Measurements from ENCODE around the gene ADARB2.

The ADARB2 gene

GRCh38 chr10:1515780-1516491 lies 221.4 kb downstream of the ADARB2 start:
- no peak for DNase-seq

GRCh38 chr10:1515121-1515779 lies 222.1 kb downstream of the ADARB2 start:
- no peak for DNase-seq

DNA sequence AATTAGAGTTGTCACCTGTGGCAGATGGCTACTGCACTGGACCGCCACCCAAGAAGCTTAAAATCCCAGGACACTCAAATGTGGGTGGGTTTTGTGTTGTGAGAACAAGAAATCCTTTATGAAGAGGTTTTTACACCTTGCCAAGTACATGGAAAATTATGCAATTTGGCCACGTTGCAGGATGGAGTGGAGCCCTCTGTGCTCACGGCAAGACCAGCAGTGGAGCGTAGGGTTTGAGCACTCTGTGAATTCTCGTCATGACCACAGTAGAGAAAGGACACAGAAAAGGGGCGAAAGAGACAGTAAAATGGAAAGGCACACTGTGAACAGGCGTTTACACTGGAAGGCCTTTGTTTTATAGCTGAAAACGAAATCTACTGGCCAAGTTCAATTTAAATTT lies 222.6 kb downstream of the ADARB2 start:
- no peak for DNase-seq

GRCh38 chr10:1513221-1513620 lies 224.1 kb downstream of the ADARB2 start:
- DNase-seq = no peak

DNA sequence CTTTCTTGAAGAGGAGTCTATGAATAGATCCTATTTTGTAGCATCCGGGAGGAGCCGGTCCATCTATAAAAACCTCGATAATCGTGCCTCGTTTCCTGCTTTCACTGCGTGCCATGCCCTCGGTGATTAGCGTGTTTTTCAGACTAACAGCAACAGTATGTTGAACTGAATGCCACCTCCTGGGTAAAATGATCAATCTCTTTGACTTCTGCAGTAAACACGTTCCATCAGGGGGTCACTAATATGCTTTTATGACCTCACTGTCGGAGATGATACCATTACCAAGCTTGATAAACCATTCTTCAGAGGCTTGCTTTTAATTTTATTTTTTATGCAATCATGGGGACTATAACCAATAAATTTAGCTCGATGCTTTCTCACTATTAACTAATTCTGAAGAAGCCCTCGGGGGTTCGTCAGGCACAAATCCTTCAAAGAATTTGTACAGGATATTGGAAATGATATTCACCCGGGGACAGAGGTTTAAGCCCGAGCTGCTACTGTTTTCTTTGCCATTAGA lies 228.3 kb downstream of the ADARB2 start:
- DNase-seq = no peak

GRCh38 chr10:1508096-1508495 lies 229.2 kb downstream of the ADARB2 start:
- no peak for DNase-seq

GRCh38 chr10:1507436-1507835 lies 229.9 kb downstream of the ADARB2 start:
- DNase-seq = no peak

- no peak for DNase-seq
These were observed 232.4 kb downstream of the ADARB2 start for GRCh38 chr10:1504940-1505339.

GRCh38 chr10:1504286-1504685 lies 233.0 kb downstream of the ADARB2 start:
- no peak for DNase-seq

GRCh38 chr10:1502451-1502850 lies 234.9 kb downstream of the ADARB2 start:
- no peak for DNase-seq

- no peak for DNase-seq
These were observed 237.9 kb downstream of the ADARB2 start for GRCh38 chr10:1499359-1499957.

- DNase-seq = no peak
These were observed 238.5 kb downstream of the ADARB2 start for GRCh38 chr10:1498746-1499358.

- no peak for DNase-seq
These were observed 241.3 kb downstream of the ADARB2 start for GRCh38 chr10:1495915-1496517.

GRCh38 chr10:1492641-1493040 lies 244.7 kb downstream of the ADARB2 start:
- no peak for DNase-seq

DNA sequence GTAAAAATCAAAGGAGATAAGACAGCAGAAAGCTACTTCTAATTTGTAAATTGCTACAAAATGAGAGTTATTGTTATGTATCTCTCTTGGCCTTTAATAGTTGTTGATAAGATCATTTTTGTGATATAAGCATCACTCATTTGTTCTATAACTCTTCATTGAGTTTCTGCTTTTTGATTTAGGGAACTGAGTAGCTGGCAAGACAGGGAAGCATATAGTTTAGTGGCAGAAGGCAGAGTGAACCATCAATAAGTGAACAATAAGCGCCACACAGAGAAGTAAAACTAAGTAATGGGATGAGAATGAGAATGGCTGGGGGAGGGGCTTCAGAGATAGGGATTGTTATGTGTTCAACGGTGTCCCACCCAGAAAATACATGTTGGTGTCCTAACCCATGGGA lies 245.4 kb downstream of the ADARB2 start:
- DNase-seq = no peak

DNA sequence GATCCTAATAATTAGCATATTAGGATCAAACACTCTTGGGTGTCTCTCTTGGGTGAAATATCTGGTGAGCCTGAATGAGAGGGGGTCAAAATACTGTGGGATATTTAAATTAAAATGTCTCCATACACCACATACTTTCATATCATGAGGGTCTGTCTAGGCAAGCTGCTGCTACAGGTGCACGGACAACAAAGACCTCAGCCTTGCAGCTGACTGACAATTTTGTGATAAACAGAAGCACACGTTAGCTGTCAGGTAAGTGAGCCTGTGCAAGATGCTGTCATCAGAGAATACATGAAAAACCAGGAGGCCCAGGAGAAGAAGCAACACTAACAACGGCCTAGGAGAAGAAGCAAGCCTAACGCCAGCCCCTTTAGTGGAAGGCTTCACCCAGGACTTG lies 247.5 kb downstream of the ADARB2 start:
- DNase-seq = no peak

GRCh38 chr10:1488970-1489548 lies 248.3 kb downstream of the ADARB2 start:
- no peak for DNase-seq

DNA sequence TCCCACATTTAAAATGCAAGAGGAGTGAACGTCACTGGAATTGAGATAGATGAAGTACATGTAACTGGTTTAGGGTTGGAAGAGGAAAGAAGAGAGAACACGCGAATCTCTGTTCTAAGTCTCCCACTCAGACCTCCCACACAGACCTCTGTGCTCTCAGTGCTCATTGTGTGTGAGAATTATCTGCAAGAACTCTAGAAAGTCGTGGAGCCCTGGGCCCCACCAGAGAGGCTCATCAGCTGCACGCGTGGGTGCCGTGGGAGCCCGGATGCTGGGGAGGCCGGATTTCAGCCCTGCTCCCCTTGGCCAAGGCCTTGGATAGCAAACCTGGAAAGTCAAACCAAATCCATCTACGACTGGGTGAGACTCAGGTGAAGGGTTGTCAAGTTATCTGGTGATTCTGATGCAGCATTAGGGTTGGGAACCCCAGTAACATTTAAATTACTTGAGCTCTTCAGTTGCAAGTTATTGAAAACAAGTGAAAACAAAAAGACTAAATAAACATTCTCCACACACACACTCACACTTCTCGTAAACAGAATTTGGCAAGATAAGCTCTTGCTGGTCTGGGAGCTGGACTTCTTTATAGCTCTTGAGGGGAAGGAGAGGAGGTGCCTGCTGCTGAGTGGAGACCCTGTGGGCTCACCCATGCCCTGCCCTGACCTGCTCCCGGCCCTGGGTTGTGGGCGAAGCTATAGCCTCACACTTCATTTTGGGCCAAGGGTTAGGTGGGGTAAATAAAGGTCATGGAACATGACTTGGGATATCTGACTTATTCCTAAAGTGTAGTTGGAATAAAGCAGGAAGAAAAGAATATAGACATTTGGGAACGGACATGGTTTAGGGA lies 250.3 kb downstream of the ADARB2 start:
- DNase-seq = no peak

GRCh38 chr10:1485357-1485756 lies 252.0 kb downstream of the ADARB2 start:
- DNase-seq = no peak

DNA sequence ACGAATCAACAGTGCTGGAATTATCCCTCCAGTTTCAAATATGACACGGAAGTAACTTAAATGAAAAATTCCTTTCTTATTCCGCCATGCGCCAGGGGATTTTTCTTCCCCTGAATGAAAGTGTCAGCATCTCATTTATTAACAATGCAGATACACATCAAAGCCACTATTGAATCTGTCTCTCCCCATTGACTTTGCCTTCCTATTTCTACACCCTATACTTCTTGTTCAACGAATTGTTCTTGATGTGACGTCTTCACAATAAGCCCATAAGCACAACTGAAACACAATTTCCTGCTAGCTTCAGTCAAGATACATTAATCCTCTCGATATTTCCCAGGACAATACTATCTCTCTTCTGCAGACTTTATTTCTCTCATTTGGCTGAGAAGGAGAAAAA lies 253.5 kb downstream of the ADARB2 start:
- DNase-seq = no peak

DNA sequence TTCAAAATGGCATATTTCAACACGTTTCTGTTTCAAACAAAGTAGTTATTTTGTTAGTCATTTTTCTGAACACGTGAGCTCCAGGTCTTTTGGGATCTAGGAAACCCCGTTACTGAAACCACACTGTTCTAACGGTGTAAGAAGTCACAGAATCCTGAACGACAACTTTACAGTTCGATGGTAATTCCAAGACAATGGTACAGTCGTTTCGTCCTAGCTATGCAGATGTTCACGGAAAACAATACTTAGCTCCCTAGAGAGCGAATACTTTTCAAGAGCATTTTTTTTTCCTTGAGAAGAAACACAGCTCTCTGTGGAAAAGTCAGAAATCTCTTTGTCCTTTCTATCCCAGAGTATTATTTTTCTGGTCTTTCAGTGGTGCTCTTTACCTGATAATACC lies 254.1 kb downstream of the ADARB2 start:
- DNase-seq = no peak

GRCh38 chr10:1477578-1477977 lies 259.7 kb downstream of the ADARB2 start:
- DNase-seq = no peak

All from OCI-M1 (cell line).